Measurements from ENCODE around the gene CCDC91. TPM values are rescaled to one million over a fixed set of nuclear protein-coding genes. Genes with fewer than 3 reads are reported as not detected.

CCDC91 gene
- total and polyA plus RNA-seq, 9 of the 15 experiments (the other 6 are each of a cell fraction or from before 2014, with no cell fraction given): 10.1 to 31.1 (median 26.3) TPM

DNA sequence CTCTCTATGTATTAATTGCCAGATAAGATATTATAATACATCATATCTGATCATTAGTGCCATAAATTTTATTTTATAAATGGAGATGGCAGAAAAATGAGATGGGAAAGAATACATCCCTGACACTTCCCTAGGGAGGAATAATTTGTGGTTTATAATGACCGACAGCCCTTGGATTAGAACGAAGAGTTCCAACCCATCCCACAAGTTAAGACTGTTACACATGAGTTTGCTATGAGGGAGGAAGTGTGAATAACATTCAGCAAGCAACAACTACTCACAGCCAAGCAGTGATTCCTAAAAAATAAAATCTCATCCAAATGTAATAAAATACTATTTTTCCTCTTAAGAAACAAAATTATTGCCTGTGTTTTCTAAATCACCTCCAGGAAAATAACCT is 299.0 kb downstream of the CCDC91 start (continued):
- TF ChIP-seq HDGF (IDR thresholded peaks at IDR 0.05) (no peak), SMARCA5 (IDR thresholded peaks at IDR 0.05) (no peak), ZNF41 (CRISPR knock-in tag; conservative IDR thresholded peaks at IDR 0.05) (no peak)

DNA sequence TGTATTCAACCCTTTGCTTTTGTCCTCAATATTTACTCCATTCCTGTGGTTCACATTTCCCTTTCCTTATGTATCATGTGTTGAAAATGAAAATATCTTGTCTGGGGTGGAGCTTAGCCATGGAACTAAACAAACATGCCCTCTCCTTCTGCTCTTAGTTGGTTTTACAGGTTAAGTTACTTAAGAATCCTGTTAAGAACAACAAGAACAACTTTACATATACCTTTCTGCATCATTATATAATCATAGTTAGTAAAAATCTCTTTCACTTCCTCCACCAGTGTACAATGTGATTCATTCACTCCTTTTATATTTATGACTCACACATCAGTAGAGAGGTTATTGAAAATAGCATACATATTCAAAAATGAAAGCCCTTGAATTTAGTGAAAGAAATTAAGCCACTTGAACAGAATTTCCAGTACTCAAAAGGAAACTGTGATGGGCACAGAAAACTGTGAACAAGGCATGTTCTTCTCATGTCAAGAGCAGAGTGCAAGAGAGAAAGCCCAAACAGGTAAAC is 307.7 kb downstream of the CCDC91 start:
- FAIRE-seq (no peak), DNase-seq (ENCODE audit: extremely low read depth in 1 of 4, low spot score in 3 of 4) (no peak), ATAC-seq (no peak)
- Histone ChIP-seq H3K79me2 (ENCODE audit: control insufficient read depth, insufficient read depth, low read length) (no peaks in the 10 kb centered on the region), H3K4me1 (replicated peaks in 1 of 2; ENCODE audit: control insufficient read depth in 2 of 2, insufficient read depth in 2 of 2, low read length in 2 of 2) (peaks cover 0 to 2% of the 10 kb centered on the region in 2 experiments; a peak in 2 of 5 replicates), H3K27ac (ENCODE audit: extremely low read depth, low read depth, low read length) (no peak overlapping the region), H3K27me3 (ENCODE audit: control insufficient read depth in 2 of 2, insufficient read depth in 2 of 2, low read length in 2 of 2) (no peaks in the 10 kb centered on the region), H3K4me3 (no peak overlapping the region), H4K20me1 (replicated peaks; ENCODE audit: control insufficient read depth, insufficient read depth, low read length) (no peaks in the 10 kb centered on the region), H2AFZ (ENCODE audit: low read depth, low read length) (no peak overlapping the region), H3K9ac (ENCODE audit: insufficient read depth in 1 of 2, low read depth in 2 of 2, low read length in 2 of 2) (no peak overlapping the region), H3K9me1 (ENCODE audit: control insufficient read depth, insufficient read depth, low read length) (no peaks in the 10 kb centered on the region), H3K36me3 (ENCODE audit: control insufficient read depth, insufficient read depth, low read length) (no peaks in the 10 kb centered on the region), H3K4me2 (ENCODE audit: insufficient read depth, low read length) (no peak overlapping the region), H3K9me3 (replicated peaks; ENCODE audit: control insufficient read depth, insufficient read depth, low read depth, low read length) (no peaks in the 10 kb centered on the region)
- POLR2A ChIA-PET: interaction anchor here (1.9 kb wide), 1 partner anchor 12 kb away, joined by 4 read pairs; no protein-coding TSS in a partner anchor
- CTCF ChIA-PET (ENCODE audit: low intra/inter-chr PET ratio): no interaction called here
- no TSS peak for BruUV-seq (replicated peaks)
- in situ Hi-C loops (cut with MboI) (no loop called here), intact Hi-C loops (cut with micrococcal nuclease) (no loop called here)
- TF ChIP-seq ASH1L (IDR thresholded peaks at IDR 0.05; ENCODE audit: borderline replicate concordance, low read depth, partially characterized antibody) (no peak), MCM3 (IDR thresholded peaks at IDR 0.05) (no peak)
- TF ChIP-seq, protein P1, sequence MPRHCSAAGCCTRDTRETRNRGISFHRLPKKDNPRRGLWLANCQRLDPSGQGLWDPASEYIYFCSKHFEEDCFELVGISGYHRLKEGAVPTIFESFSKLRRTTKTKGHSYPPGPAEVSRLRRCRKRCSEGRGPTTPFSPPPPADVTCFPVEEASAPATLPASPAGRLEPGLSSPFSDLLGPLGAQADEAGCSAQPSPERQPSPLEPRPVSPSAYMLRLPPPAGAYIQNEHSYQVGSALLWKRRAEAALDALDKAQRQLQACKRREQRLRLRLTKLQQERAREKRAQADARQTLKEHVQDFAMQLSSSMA (CRISPR knock-in tag; IDR thresholded peaks at IDR 0.05): no peak
